MCF 10A (cell line): ENCODE measurements around the gene PRMT7. TPM values are rescaled to one million over a fixed set of nuclear protein-coding genes. Genes with fewer than 3 reads are reported as not detected.

Experiments used
- BruUV-seq: library from RNA; stranded (reverse); fragments of 400-500 nt; replicated peaks from 2 replicates; lab custom pipeline; 2021; lab: Mats Ljungman, UMichigan
- CTCF ChIA-PET: fragments of 300-600 bp; sonication (Branson Sonifier 250); formaldehyde crosslinking; extraction: SDS; loops from one replicate; lab custom pipeline; 2021; ENCODE audit warnings: antibody characterized with exemption, inconsistent platforms; lab: Yijun Ruan, JAX
- POLR2A ChIA-PET: fragments of 300-600, 350-650 bp; sonication (Branson Sonifier 250); formaldehyde crosslinking; extraction: SDS; loops from one replicate; lab custom pipeline; 2020; ENCODE audit warnings: antibody characterized with exemption, inconsistent platforms; lab: Yijun Ruan, JAX
- DNase-seq: peaks from one replicate; pipeline ENCODE4 v3.0.0-alpha.2; 2018; ENCODE audit not compliant: unreplicated experiment
- H3K27ac Mint-ChIP-seq: one replicate; pipeline ENCODE4 v1.8.0; 2022; ENCODE audit warnings: mild to moderate bottlenecking, low read depth, mixed read lengths; ENCODE audit not compliant: unreplicated experiment
- H3K27me3 Mint-ChIP-seq: one replicate; pipeline ENCODE4 v1.8.0; 2022; ENCODE audit warnings: mixed read lengths; ENCODE audit not compliant: insufficient read depth, unreplicated experiment
- H3K36me3 Mint-ChIP-seq: one replicate; pipeline ENCODE4 v1.8.0; 2022; ENCODE audit warnings: mild to moderate bottlenecking, moderate library complexity, mixed read lengths; ENCODE audit not compliant: insufficient read depth, unreplicated experiment
- H3K4me1 Mint-ChIP-seq: one replicate; pipeline ENCODE4 v1.8.0; 2022; ENCODE audit warnings: mixed read lengths; ENCODE audit not compliant: insufficient read depth, unreplicated experiment
- H3K4me3 Mint-ChIP-seq: one replicate; pipeline ENCODE4 v1.8.0; 2022; ENCODE audit warnings: mild to moderate bottlenecking, moderate library complexity, mixed read lengths; ENCODE audit not compliant: unreplicated experiment
- H3K9me3 Mint-ChIP-seq: one replicate; pipeline ENCODE4 v1.8.0; 2022; ENCODE audit warnings: mixed read lengths; ENCODE audit not compliant: unreplicated experiment
- CTCF ChIP-seq: fragments of 200-600 bp; IDR thresholded peaks from one replicate; pipeline ENCODE4 v1.8.0; 2022; ENCODE audit warnings: antibody characterized with exemption, mild to moderate bottlenecking; ENCODE audit not compliant: unreplicated experiment
- intact Hi-C: fragments of 100-400 bp; cut with micrococcal nuclease; formaldehyde crosslinking; loops from 2 replicates; pipeline ENCODE4 v1.14.1; 2022
- total RNA-seq: library from RNA; stranded (reverse); gene quantifications from 2 replicates; pipeline ENCODE4 v1.2.3, GENCODE V29; 2022

The PRMT7 gene
- total RNA-seq, 1 experiment from 2014 or later = 33.2 TPM

GRCh38 chr16:68339214-68339613 lies 28.4 kb downstream of the PRMT7 start:
- BruUV-seq = no TSS peak
- POLR2A ChIA-PET = no interaction called here

GRCh38 chr16:68342620-68343019 lies 31.8 kb downstream of the PRMT7 start:
- CTCF ChIA-PET = interaction anchor here (0.6 to 1.5 kb wide), 2 partner anchors 14 to 143 kb away, joined by 3 read pairs; no protein-coding TSS in a partner anchor
- no peak for DNase-seq
- Mint-ChIP-seq H3K4me1 (no peaks in the 10 kb centered on the region), H3K36me3 (peaks cover 56% of the 10 kb centered on the region), H3K27ac (no peak overlapping the region), H3K4me3 (no peak overlapping the region), H3K9me3 (no peaks in the 10 kb centered on the region), H3K27me3 (no peaks in the 10 kb centered on the region)
- no TSS peak for BruUV-seq
- intact Hi-C loops = no loop called here
- POLR2A ChIA-PET = interaction anchor here (0.6 kb wide), 1 partner anchor 85 kb away, joined by 3 read pairs; no protein-coding TSS in a partner anchor
- no peak for TF ChIP-seq CTCF

More at GRCh38 chr16:68339214-68339613, 28.4 kb downstream of the PRMT7 start:
- Mint-ChIP-seq H3K9me3 (no peaks in the 10 kb centered on the region), H3K4me3 (no peak overlapping the region), H3K27me3 (no peaks in the 10 kb centered on the region), H3K36me3 (peaks cover 45% of the 10 kb centered on the region), H3K4me1 (peaks cover 10% of the 10 kb centered on the region), H3K27ac (no peak overlapping the region)
- no peak for TF ChIP-seq CTCF
- CTCF ChIA-PET = interaction anchor here (0.6 to 0.7 kb wide), 3 partner anchors 40 to 818 kb away, joined by 3 read pairs; no protein-coding TSS in a partner anchor
- intact Hi-C loops = no loop called here
- DNase-seq = no peak

- no peak for TF ChIP-seq CTCF
- Mint-ChIP-seq H3K4me1 (no peaks in the 10 kb centered on the region), H3K27ac (no peak overlapping the region), H3K4me3 (no peak overlapping the region), H3K36me3 (peaks cover 57% of the 10 kb centered on the region), H3K27me3 (no peaks in the 10 kb centered on the region), H3K9me3 (no peaks in the 10 kb centered on the region)
- ChIA-PET CTCF (interaction anchor here (0.6 to 1.5 kb wide), 2 partner anchors 14 to 143 kb away, joined by 3 read pairs; no protein-coding TSS in a partner anchor), POLR2A (no interaction called here)
- no peak for DNase-seq
- intact Hi-C loops = no loop called here
- no TSS peak for BruUV-seq
Measured at GRCh38 chr16:68343137-68343536, 32.3 kb downstream of the PRMT7 start.

GRCh38 chr16:68344252-68344651 lies 33.4 kb downstream of the PRMT7 start:
- Mint-ChIP-seq H3K4me3 (no peak overlapping the region), H3K27me3 (no peaks in the 10 kb centered on the region), H3K27ac (no peak overlapping the region), H3K4me1 (no peaks in the 10 kb centered on the region), H3K9me3 (no peaks in the 10 kb centered on the region), H3K36me3 (peaks cover 69% of the 10 kb centered on the region)
- CTCF ChIA-PET = interaction anchor here (0.6 kb wide), 1 partner anchor 16 kb away, joined by 4 read pairs; no protein-coding TSS in a partner anchor
- BruUV-seq = no TSS peak
- TF ChIP-seq CTCF = no peak
- DNase-seq = no peak
- intact Hi-C loops = no loop called here
- POLR2A ChIA-PET = no interaction called here
